Measurements from ENCODE around the gene SLC2A4RG. TPM values are rescaled to one million over a fixed set of nuclear protein-coding genes. Genes with fewer than 3 reads are reported as not detected.
A peak's percentile ranks its signal among the peaks of the same experiment; 100 is the strongest.

The SLC2A4RG gene
- total and polyA plus RNA-seq, 2 experiments from 2014 or later: 46.6 to 177 TPM

DNA sequence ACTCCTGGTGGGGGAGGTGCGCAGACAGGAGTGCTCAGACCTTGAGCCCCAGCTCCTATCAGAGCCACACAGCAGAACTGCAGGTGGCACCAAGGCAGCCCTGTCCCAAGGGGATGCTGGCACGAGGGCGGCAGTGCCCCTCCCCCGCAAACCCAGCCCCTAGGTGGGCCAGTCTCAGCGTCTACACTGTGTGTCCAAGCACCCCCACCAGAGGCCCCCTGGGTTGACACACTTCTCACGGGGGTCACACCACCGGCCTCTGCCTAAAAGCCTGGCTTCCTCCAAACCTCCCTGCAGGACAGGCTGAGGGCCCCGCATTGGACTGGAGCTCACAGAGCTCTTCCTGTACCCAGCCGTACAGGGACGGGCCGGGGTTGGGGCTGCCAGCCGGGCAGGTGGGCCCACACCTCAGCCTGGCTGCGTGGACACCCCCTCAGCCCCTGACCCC, 8.1 kb downstream of the SLC2A4RG start:
- Histone ChIP-seq H3K27me3 (no peaks in the 10 kb centered on the region), H3K4me1 (ENCODE audit: low read depth) (peaks cover 6% of the 10 kb centered on the region), H3K9me3 (ENCODE audit: low read depth) (no peaks in the 10 kb centered on the region), H3K27ac (peak overlapping the region; percentile 68), H3K4me3 (no peak overlapping the region), H3K36me3 (peaks cover 33% of the 10 kb centered on the region)
- TF ChIP-seq, protein P1, sequence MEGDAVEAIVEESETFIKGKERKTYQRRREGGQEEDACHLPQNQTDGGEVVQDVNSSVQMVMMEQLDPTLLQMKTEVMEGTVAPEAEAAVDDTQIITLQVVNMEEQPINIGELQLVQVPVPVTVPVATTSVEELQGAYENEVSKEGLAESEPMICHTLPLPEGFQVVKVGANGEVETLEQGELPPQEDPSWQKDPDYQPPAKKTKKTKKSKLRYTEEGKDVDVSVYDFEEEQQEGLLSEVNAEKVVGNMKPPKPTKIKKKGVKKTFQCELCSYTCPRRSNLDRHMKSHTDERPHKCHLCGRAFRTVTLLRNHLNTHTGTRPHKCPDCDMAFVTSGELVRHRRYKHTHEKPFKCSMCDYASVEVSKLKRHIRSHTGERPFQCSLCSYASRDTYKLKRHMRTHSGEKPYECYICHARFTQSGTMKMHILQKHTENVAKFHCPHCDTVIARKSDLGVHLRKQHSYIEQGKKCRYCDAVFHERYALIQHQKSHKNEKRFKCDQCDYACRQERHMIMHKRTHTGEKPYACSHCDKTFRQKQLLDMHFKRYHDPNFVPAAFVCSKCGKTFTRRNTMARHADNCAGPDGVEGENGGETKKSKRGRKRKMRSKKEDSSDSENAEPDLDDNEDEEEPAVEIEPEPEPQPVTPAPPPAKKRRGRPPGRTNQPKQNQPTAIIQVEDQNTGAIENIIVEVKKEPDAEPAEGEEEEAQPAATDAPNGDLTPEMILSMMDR (IDR thresholded peaks at IDR 0.05; ENCODE audit: low read depth, low read length): no peak
- DNase-seq (ENCODE audit: low read depth in 1 of 2, low spot score in 1 of 2): no peak

DNA sequence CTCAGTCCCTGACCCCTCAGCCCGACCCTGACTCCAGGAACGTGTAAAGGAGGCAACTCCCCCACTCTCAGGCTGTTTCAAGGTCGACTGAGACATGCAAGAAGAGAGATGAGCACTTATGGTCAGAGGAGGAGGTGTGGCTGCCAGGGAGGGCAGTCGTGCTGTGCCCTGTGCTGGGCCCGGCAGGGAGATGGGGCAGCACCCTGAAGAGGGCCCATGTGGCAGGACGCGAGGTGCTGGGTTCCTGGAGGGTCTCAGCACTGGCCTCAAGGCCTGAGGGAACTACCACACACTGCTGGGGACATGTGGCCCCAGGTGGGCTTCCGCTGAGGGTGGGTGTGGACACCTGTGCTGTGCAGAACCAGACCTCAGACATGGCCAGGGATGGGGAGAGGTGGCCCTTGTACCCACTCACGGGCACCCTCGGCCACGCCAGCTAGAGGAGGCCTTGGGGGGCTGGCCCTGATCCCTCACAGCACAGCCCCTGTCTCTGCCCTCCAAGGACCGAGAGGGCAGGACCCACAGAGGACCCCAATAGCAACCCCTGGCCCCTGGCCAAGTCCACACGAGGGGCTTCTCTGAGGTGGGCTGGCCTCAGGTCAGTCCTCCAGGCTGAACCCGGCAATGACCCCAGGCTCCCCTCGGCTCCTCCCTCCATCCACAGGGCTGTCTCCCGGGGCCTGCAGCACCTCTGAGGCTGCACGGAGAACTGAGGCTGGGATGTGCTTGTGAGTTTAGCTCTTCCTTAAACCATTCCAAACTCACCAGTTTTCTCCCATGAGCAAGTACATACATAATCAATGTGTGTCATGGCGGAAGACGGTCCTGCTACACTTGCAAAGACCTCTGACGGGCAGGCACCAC, 8.7 kb downstream of the SLC2A4RG start:
- no peak overlapping the region for H3K4me3 ChIP-seq
- peak overlapping the region; percentile 68 for H3K27ac ChIP-seq
- DNase-seq (ENCODE audit: low read depth in 1 of 2, low spot score in 1 of 2): no peak
- H3K36me3 ChIP-seq: peaks cover 26% of the 10 kb centered on the region
- peaks cover 6% of the 10 kb centered on the region for H3K4me1 ChIP-seq (ENCODE audit: low read depth)
- H3K27me3 ChIP-seq: no peaks in the 10 kb centered on the region
- H3K9me3 ChIP-seq (ENCODE audit: low read depth): no peaks in the 10 kb centered on the region
- TF ChIP-seq, protein P1 (IDR thresholded peaks at IDR 0.05; ENCODE audit: low read depth, low read length): no peak

DNA sequence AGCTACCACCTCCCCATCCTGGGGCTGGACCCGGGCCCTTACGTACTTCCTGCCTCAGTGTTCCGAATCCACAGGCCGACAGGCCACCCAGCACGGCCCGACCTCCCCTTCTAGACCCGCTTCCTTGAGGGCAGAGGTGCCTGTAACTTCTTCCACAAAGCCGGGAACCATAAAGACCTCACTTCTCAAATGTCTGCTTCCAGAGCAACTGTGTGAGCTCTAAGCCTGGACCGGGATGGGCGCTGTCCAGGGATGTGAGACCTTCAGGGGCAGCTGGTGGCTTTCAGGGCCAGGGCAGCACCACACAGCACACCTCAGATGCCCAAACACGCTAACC, 9.3 kb downstream of the SLC2A4RG start:
- Histone ChIP-seq H3K27ac (no peak overlapping the region), H3K4me3 (no peak overlapping the region), H3K36me3 (peaks cover 20% of the 10 kb centered on the region), H3K4me1 (ENCODE audit: low read depth) (peaks cover 10% of the 10 kb centered on the region), H3K27me3 (no peaks in the 10 kb centered on the region), H3K9me3 (ENCODE audit: low read depth) (no peaks in the 10 kb centered on the region)
- DNase-seq (ENCODE audit: low read depth in 1 of 2, low spot score in 1 of 2): no peak
- TF ChIP-seq, protein P1 (IDR thresholded peaks at IDR 0.05; ENCODE audit: low read depth, low read length): no peak

DNA sequence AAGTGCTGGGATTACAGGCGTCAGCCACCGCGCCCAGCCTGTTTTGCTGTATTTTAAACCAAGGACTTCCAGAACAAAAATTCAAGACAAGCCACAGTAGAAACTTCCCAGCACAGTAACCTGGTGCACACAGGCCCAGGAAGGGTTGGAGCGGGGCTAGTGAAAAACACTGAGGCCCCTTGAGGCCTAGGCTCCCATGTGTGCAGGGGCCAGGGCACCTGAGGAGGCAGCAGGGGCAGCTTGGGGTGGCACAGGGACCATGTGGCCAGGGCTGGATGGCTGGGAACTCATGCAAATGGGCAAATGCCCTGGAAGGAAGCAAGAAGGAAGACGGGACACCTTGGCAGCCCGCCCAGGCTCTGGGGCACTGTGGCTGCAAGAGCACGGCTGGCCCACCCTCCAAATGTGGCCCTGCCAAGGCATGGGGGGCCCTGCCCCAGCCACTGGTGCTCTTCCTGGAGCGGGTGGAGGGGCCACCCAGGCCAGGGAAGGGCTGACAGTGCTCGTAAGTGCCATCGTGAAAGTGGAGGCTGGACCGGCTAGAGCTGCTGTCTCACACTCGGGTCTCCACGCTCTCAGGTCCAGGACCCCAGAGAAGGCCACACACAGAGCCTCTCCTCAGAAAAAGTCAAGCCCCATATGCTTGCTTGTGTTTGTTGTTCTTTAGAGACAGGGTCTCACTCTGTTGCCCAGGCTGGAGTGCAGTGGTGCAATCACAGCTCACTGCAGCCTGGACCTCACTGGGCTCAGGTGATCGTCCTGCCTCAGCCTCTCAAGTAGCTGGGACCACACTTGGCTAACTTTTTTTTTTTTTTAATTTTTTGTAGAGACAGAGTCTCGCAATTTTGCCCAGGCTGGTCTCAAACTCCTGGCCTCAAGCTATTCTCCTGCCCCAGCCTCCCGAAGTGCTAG, 10.3 kb downstream of the SLC2A4RG start:
- H3K27ac ChIP-seq: no peak overlapping the region
- no peaks in the 10 kb centered on the region for H3K27me3 ChIP-seq
- H3K4me3 ChIP-seq: no peak overlapping the region
- TF ChIP-seq, protein P1 (IDR thresholded peaks at IDR 0.05; ENCODE audit: low read depth, low read length): no peak
- H3K4me1 ChIP-seq (ENCODE audit: low read depth): peaks cover 11% of the 10 kb centered on the region
- H3K36me3 ChIP-seq: peaks cover 11% of the 10 kb centered on the region
- no peak for DNase-seq (ENCODE audit: low read depth in 1 of 2, low spot score in 1 of 2)
- no peaks in the 10 kb centered on the region for H3K9me3 ChIP-seq (ENCODE audit: low read depth)

DNA sequence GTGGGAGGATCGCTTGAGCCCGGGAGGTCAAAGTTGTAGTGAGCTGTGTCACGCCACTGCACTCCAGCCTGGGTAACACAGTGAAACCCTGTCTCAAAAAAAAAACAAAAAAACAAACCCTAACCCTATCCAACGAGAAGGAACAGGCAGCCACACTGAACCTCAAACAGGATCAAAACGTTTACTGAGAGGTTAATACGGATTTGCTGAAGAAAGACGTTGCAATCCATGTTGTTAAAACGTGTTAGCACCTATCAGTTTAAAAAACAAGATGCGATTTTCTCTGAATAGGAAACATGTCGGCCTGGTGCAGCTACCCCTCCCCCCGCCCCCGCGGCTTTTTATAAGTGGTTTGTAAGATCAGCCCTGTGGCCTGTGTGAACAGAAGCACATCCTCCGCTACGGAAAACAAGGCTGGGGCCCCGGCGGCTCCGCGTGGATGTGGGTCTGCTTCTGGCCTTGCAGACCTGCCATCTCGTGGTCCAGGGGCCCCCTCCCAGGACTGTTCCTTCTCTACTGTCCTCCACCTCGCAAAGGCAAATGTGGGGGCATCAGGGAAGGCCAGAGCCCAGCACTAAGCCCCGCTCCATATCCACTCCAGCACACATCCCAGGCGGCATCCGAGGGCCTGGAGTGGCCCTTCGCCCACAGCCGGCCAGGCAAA, 11.4 kb downstream of the SLC2A4RG start:
- Histone ChIP-seq H3K27ac (peak overlapping the region; percentile 76), H3K36me3 (peaks cover 5% of the 10 kb centered on the region), H3K9me3 (ENCODE audit: low read depth) (no peaks in the 10 kb centered on the region), H3K4me1 (ENCODE audit: low read depth) (peaks cover 11% of the 10 kb centered on the region), H3K4me3 (no peak overlapping the region), H3K27me3 (no peaks in the 10 kb centered on the region)
- TF ChIP-seq, protein P1 (IDR thresholded peaks at IDR 0.05; ENCODE audit: low read depth, low read length): no peak
- no peak for DNase-seq (ENCODE audit: low read depth in 1 of 2, low spot score in 1 of 2)

All from cardiac muscle cell (in vitro differentiated cells and primary cell).